ENCODE data around the gene SHISA9. TPM values are rescaled to one million over a fixed set of nuclear protein-coding genes. Genes with fewer than 3 reads are reported as not detected.

SHISA9 gene
- total RNA-seq, 2 donors from 2014 or later = 20.5 to 24.0 TPM

- Histone ChIP-seq H3K36me3 (no peaks in the 10 kb centered on the region), H3K9me3 (no peaks in the 10 kb centered on the region), H3K4me1 (replicated peaks) (no peaks in the 10 kb centered on the region), H3K4me3 (no peak overlapping the region), H3K27me3 (replicated peaks; ENCODE audit: insufficient read depth) (no peaks in the 10 kb centered on the region), H3K27ac (no peak overlapping the region)
- intact Hi-C loops (cut with DNase I) = no loop called here
- DNase-seq (ENCODE audit: low spot score) = no peak
- no peak for TF ChIP-seq POLR2AphosphoS5 (IDR thresholded peaks at IDR 0.05)
- TF ChIP-seq, protein P1, sequence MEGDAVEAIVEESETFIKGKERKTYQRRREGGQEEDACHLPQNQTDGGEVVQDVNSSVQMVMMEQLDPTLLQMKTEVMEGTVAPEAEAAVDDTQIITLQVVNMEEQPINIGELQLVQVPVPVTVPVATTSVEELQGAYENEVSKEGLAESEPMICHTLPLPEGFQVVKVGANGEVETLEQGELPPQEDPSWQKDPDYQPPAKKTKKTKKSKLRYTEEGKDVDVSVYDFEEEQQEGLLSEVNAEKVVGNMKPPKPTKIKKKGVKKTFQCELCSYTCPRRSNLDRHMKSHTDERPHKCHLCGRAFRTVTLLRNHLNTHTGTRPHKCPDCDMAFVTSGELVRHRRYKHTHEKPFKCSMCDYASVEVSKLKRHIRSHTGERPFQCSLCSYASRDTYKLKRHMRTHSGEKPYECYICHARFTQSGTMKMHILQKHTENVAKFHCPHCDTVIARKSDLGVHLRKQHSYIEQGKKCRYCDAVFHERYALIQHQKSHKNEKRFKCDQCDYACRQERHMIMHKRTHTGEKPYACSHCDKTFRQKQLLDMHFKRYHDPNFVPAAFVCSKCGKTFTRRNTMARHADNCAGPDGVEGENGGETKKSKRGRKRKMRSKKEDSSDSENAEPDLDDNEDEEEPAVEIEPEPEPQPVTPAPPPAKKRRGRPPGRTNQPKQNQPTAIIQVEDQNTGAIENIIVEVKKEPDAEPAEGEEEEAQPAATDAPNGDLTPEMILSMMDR (IDR thresholded peaks at IDR 0.05) = no peak
- TF ChIP-seq POLR2A (IDR thresholded peaks at IDR 0.05) = no peak
Measured at GRCh38 chr16:13042291-13042685, 140.9 kb downstream of the SHISA9 start.

DNA sequence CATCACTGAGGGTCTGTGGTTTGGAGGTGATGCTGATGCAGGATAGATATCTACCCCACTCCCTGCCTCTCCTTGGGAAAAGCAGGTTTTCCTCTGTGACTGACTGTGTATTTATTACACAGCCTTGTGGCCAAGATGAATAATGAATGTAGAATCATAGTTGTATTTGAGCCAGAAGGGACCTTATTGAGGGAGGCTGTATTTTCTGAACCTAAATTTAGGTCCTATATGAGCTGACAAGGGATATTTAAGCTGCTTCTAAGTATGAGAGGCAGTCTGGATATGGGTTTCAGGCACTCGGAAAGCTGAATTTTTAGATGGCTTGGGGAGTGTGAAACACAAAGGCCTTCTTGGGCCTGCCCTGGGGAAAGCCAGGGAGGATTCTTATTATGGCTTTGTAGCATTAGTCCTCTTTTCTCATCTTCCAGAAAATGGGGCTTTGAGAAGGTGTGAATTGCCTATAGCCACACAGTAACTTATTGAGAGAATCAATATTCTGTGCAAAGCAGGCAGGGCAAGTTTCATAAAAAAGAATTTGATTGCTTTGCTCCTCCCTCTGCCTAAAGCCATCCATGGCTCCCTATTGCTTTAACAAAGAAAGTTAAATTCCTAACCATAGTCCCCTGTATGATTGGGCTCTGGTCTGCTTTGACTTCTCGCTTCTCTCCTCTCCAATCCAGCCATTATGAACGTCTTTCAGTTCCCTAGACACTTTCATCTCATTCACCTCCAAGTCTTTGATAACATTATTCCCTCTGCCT is 144.8 kb downstream of the SHISA9 start:
- Histone ChIP-seq H3K27me3 (replicated peaks; ENCODE audit: insufficient read depth) (no peaks in the 10 kb centered on the region), H3K9me3 (no peaks in the 10 kb centered on the region), H3K4me1 (replicated peaks) (no peaks in the 10 kb centered on the region), H3K27ac (no peak overlapping the region), H3K4me3 (no peak overlapping the region), H3K36me3 (no peaks in the 10 kb centered on the region)
- WGBS = 81% methylated on average over 3 of the region's 3 CpGs
- no peak for DNase-seq (ENCODE audit: low spot score)
- TF ChIP-seq POLR2AphosphoS5 (IDR thresholded peaks at IDR 0.05) = no peak
- TF ChIP-seq, protein P1 (IDR thresholded peaks at IDR 0.05) = no peak
- no peak for TF ChIP-seq POLR2A (IDR thresholded peaks at IDR 0.05)
- intact Hi-C loops (cut with DNase I) = no loop called here

GRCh38 chr16:13047276-13047675 is 145.9 kb downstream of the SHISA9 start:
- TF ChIP-seq POLR2AphosphoS5 (IDR thresholded peaks at IDR 0.05) = no peak
- no peak for TF ChIP-seq POLR2A (IDR thresholded peaks at IDR 0.05)
- TF ChIP-seq, protein P1 (IDR thresholded peaks at IDR 0.05) = no peak
- Histone ChIP-seq H3K4me1 (replicated peaks) (no peaks in the 10 kb centered on the region), H3K4me3 (no peak overlapping the region), H3K9me3 (no peaks in the 10 kb centered on the region), H3K36me3 (no peaks in the 10 kb centered on the region), H3K27ac (no peak overlapping the region), H3K27me3 (replicated peaks; ENCODE audit: insufficient read depth) (no peaks in the 10 kb centered on the region)
- no peak for DNase-seq (ENCODE audit: low spot score)
- WGBS = 85% methylated on average over 1 of the region's 1 CpG
- intact Hi-C loops (cut with DNase I) = no loop called here

GRCh38 chr16:13049688-13050087 is 148.3 kb downstream of the SHISA9 start:
- no peaks in the 10 kb centered on the region for H3K27me3 ChIP-seq (replicated peaks; ENCODE audit: insufficient read depth)
- WGBS = 91% methylated on average over 3 of the region's 3 CpGs
- H3K4me3 ChIP-seq = no peak overlapping the region
- no peaks in the 10 kb centered on the region for H3K36me3 ChIP-seq
- TF ChIP-seq POLR2A (IDR thresholded peaks at IDR 0.05) (no peak), POLR2AphosphoS5 (IDR thresholded peaks at IDR 0.05) (no peak)
- TF ChIP-seq, protein P1 (IDR thresholded peaks at IDR 0.05) = no peak
- H3K9me3 ChIP-seq = no peaks in the 10 kb centered on the region
- no peaks in the 10 kb centered on the region for H3K4me1 ChIP-seq (replicated peaks)
- intact Hi-C loops (cut with DNase I) = no loop called here
- no peak overlapping the region for H3K27ac ChIP-seq
- no peak for DNase-seq (ENCODE audit: low spot score)

- intact Hi-C loops (cut with DNase I) = no loop called here
- Histone ChIP-seq H3K9me3 (no peaks in the 10 kb centered on the region), H3K4me3 (no peak overlapping the region), H3K36me3 (no peaks in the 10 kb centered on the region), H3K27me3 (replicated peaks; ENCODE audit: insufficient read depth) (no peaks in the 10 kb centered on the region), H3K27ac (no peak overlapping the region), H3K4me1 (replicated peaks) (no peaks in the 10 kb centered on the region)
- WGBS = 83% methylated on average over 1 of the region's 1 CpG
- TF ChIP-seq POLR2AphosphoS5 (IDR thresholded peaks at IDR 0.05) (no peak), POLR2A (IDR thresholded peaks at IDR 0.05) (no peak)
- TF ChIP-seq, protein P1 (IDR thresholded peaks at IDR 0.05) = no peak
- no peak for DNase-seq (ENCODE audit: low spot score)
Measured at GRCh38 chr16:13052431-13052830, 151.0 kb downstream of the SHISA9 start.

Measured in prostate gland (tissue), 2 donors.